H1 (cell line): ENCODE measurements around the gene ZC3H12C. TPM values are rescaled to one million over a fixed set of nuclear protein-coding genes. Genes with fewer than 3 reads are reported as not detected.

ENCODE experiments used
- CTCF ChIA-PET: fragments of 300-600 bp; sonication (Branson Sonifier 250); formaldehyde crosslinking; loops from one replicate; lab custom pipeline; 2021; ENCODE audit not compliant: partially characterized antibody; lab: Charles Lee
- POLR2A ChIA-PET: fragments of 300-600 bp; sonication (Branson Sonifier 250); formaldehyde crosslinking; loops from one replicate; lab custom pipeline; 2021; ENCODE audit warnings: inconsistent platforms; ENCODE audit not compliant: partially characterized antibody; lab: Charles Lee
- DNase-seq, 2 experiments: peaks; one replicate each; pipeline versions ENCODE4 v3.0.0 to v3.0.0-alpha.2; 2010 to 2022; ENCODE audit warnings: low spot score in 2 of 2, low read depth in 1 of 2, mixed read lengths in 1 of 2
- FAIRE-seq: peaks from 2 replicates; lab custom pipeline; 2011; peaks lifted over from hg19 to GRCh38; lab: Jason Lieb, UNC
- H2AFZ ChIP-seq: 2 replicates; pipeline ENCODE4 v1.8.1; 2012; ENCODE audit warnings: low read length, inconsistent platforms
- H2AK5ac ChIP-seq: 2 replicates; pipeline ENCODE4 v1.6.1; 2013; ENCODE audit warnings: low read depth, low read length
- H2BK120ac ChIP-seq: replicated peaks from 2 replicates; pipeline ENCODE3; 2013; ENCODE audit warnings: low read depth, low read length, inconsistent platforms
- H2BK12ac ChIP-seq: 2 replicates; pipeline ENCODE4 v1.6.1; 2013; ENCODE audit warnings: low read depth, low read length
- H2BK15ac ChIP-seq: 2 replicates; pipeline ENCODE4 v1.6.1; 2013; ENCODE audit warnings: low read length
- H2BK20ac ChIP-seq: 2 replicates; pipeline ENCODE4 v1.6.1; 2013; ENCODE audit warnings: low read length
- H2BK5ac ChIP-seq: 2 replicates; pipeline ENCODE4 v1.6.1; 2013; ENCODE audit warnings: low read depth, low read length
- H3K14ac ChIP-seq: 2 replicates; pipeline ENCODE4 v1.6.1; 2013; ENCODE audit warnings: inconsistent platforms; ENCODE audit not compliant: insufficient read length
- H3K18ac ChIP-seq: 2 replicates; pipeline ENCODE4 v1.6.1; 2013; ENCODE audit warnings: low read length; ENCODE audit errors: extremely low read depth
- H3K23ac ChIP-seq: 2 replicates; pipeline ENCODE4 v1.6.1; 2013; ENCODE audit warnings: inconsistent platforms; ENCODE audit not compliant: insufficient read length
- H3K23me2 ChIP-seq: 2 replicates; pipeline ENCODE4 v1.6.1; 2013; ENCODE audit warnings: low read depth, low read length
- H3K27ac ChIP-seq: 2 replicates; pipeline ENCODE4 v1.6.1; 2011; ENCODE audit warnings: low read depth, low read length, inconsistent platforms
- H3K27me3 ChIP-seq, 4 experiments: replicated peaks in 1 of 4; 1 replicate in 1 of 4; 2 replicates in 3 of 4; pipeline versions ENCODE4 v1.6.1 to v1.8.1; 2011 to 2013; ENCODE audit warnings: low read length in 3 of 4, mild to moderate bottlenecking in 3 of 4, inconsistent platforms in 2 of 4, mixed read lengths in 2 of 4, moderate library complexity in 1 of 4; ENCODE audit not compliant: control insufficient read depth in 3 of 4, insufficient read depth in 3 of 4; ENCODE audit errors: extremely low read depth in 1 of 4
- H3K36me3 ChIP-seq, 4 experiments: 2 replicates each; pipeline versions ENCODE4 v1.6.1 to v1.8.1; 2011 to 2013; ENCODE audit warnings: mild to moderate bottlenecking in 4 of 4, low read length in 3 of 4, moderate library complexity in 2 of 4, control low read depth in 1 of 4, inconsistent platforms in 1 of 4; ENCODE audit not compliant: insufficient read depth in 4 of 4, control insufficient read depth in 2 of 4
- H3K4ac ChIP-seq: replicated peaks from 2 replicates; pipeline ENCODE3; 2013; ENCODE audit warnings: low read length, low read depth, mixed read lengths, inconsistent platforms; ENCODE audit not compliant: insufficient read length
- H3K4me1 ChIP-seq, 4 experiments: replicated peaks in 1 of 4; 1 replicate in 1 of 4; 2 replicates in 3 of 4; pipeline versions ENCODE4 v1.6.1 to v1.8.1; 2011 to 2013; ENCODE audit warnings: low read length in 3 of 4, inconsistent platforms in 2 of 4, mixed read lengths in 1 of 4; ENCODE audit not compliant: insufficient read depth in 4 of 4, control insufficient read depth in 3 of 4
- H3K4me2 ChIP-seq, 2 experiments: 2 replicates each; pipeline versions ENCODE4 v1.6.1 to v1.8.1; 2011 to 2013; ENCODE audit warnings: low read depth in 2 of 2, low read length in 2 of 2, control low read depth in 1 of 2, inconsistent platforms in 1 of 2, mild to moderate bottlenecking in 1 of 2; ENCODE audit not compliant: insufficient read depth in 1 of 2
- H3K4me3 ChIP-seq, 4 experiments: fragments of 200-600, 300-600 bp in 1 of 4; sonication (generic), shearing (Covaris generic), sonication (Bioruptor Twin) in 1 of 4; 2 replicates each; pipeline versions ENCODE4 v1.5.1 to v1.8.1; 2011 to 2016; ENCODE audit warnings: low read length in 4 of 4, low read depth in 3 of 4, control low read depth in 2 of 4, inconsistent platforms in 2 of 4, mild to moderate bottlenecking in 2 of 4, mixed read lengths in 1 of 4, moderate library complexity in 1 of 4; ENCODE audit not compliant: insufficient read depth in 2 of 4; ENCODE audit errors: extremely low read depth in 1 of 4
- H3K56ac ChIP-seq: replicated peaks from 2 replicates; pipeline ENCODE3; 2013; ENCODE audit warnings: low read depth, mild to moderate bottlenecking, mixed read lengths, low read length, inconsistent platforms; ENCODE audit not compliant: insufficient read length
- H3K79me1 ChIP-seq: 2 replicates; pipeline ENCODE4 v1.6.1; 2013; ENCODE audit warnings: low read depth, low read length, control low read depth
- H3K79me2 ChIP-seq, 2 experiments: 2 replicates each; pipeline versions ENCODE4 v1.6.1 to v1.8.1; 2012 to 2013; ENCODE audit warnings: low read length in 2 of 2, mild to moderate bottlenecking in 2 of 2, inconsistent platforms in 1 of 2; ENCODE audit not compliant: insufficient read depth in 2 of 2, control insufficient read depth in 1 of 2
- H3K9ac ChIP-seq, 4 experiments: replicated peaks in 1 of 4; 1 replicate in 1 of 4; 2 replicates in 3 of 4; pipeline versions ENCODE4 v1.6.1 to v1.8.1; 2011 to 2013; ENCODE audit warnings: low read depth in 3 of 4, low read length in 3 of 4, control low read depth in 2 of 4, mild to moderate bottlenecking in 2 of 4, moderate library complexity in 2 of 4, inconsistent platforms in 1 of 4; ENCODE audit errors: extremely low read depth in 1 of 4
- H3K9me3 ChIP-seq, 2 experiments: 2 replicates each; pipeline versions ENCODE4 v1.6.1 to v1.8.1; 2012 to 2013; ENCODE audit warnings: mild to moderate bottlenecking in 2 of 2, moderate library complexity in 2 of 2, control low read depth in 1 of 2, inconsistent platforms in 1 of 2, low read depth in 1 of 2, low read length in 1 of 2, mixed read lengths in 1 of 2; ENCODE audit not compliant: insufficient read depth in 2 of 2
- H4K20me1 ChIP-seq, 2 experiments: replicated peaks in 1 of 2; 2 replicates each; pipeline versions ENCODE3 to v1.8.1; 2011 to 2013; ENCODE audit warnings: inconsistent platforms in 2 of 2, low read length in 2 of 2, mild to moderate bottlenecking in 1 of 2; ENCODE audit not compliant: insufficient read depth in 2 of 2, control insufficient read depth in 1 of 2
- H4K5ac ChIP-seq: 2 replicates; pipeline ENCODE4 v1.6.1; 2013; ENCODE audit warnings: low read length, low read depth, mixed read lengths, inconsistent platforms; ENCODE audit not compliant: insufficient read length
- H4K8ac ChIP-seq: 2 replicates; pipeline ENCODE4 v1.8.0; 2013; ENCODE audit warnings: mild to moderate bottlenecking, moderate library complexity, low read length, inconsistent platforms; ENCODE audit not compliant: insufficient read depth; ENCODE audit errors: extremely low read depth
- H4K91ac ChIP-seq: replicated peaks from 2 replicates; pipeline ENCODE3; 2013; ENCODE audit warnings: low read length, mixed read lengths, inconsistent platforms; ENCODE audit not compliant: insufficient read length
- POLR2AphosphoS5 ChIP-seq: IDR thresholded peaks from 2 replicates; pipeline ENCODE4 v1.6.1; 2011; ENCODE audit warnings: low read depth, low read length
- TEAD4 ChIP-seq: IDR thresholded peaks from 2 replicates; pipeline ENCODE4 v1.6.1; 2012; ENCODE audit warnings: low read depth, low read length, inconsistent platforms, mixed read lengths
- WGBS, 2 experiments: shearing (Covaris generic) in 1 of 2; methylation state at CpG; one replicate each; pipeline versions ENCODE4 v1.1.6 to v1.1.7; 2013 to 2015; ENCODE audit warnings: low lambda C conversion rate in 2 of 2, mixed read lengths in 2 of 2, inconsistent platforms in 1 of 2, low coverage in 1 of 2, missing lambda C conversion rate in 1 of 2; ENCODE audit not compliant: insufficient replicate concordance in 2 of 2, insufficient coverage in 1 of 2, insufficient read length in 1 of 2; ENCODE audit errors: extremely low coverage in 1 of 2, missing lambda C conversion rate in 1 of 2; 5-methylcytosine and 5-hydroxymethylcytosine counted together
- polyA plus RNA-seq, 7 experiments: library from polyadenylated mRNA; depleted of rRNA in 3 of 7; stranded (reverse) in 5 of 7; unstranded in 2 of 7; fragments of >200 nt in 5 of 7; fragments of 200-250 nt in 2 of 7; gene quantifications; 1 replicate in 5 of 7; 2 replicates in 1 of 7; 4 replicates in 1 of 7; pipeline versions ENCODE4 v1.2.1 to v1.2.3, GENCODE V29; 2011 to 2013; ENCODE audit warnings: missing spikeins in 2 of 7, mixed read lengths in 2 of 7
- total RNA-seq: library from RNA; stranded (reverse); fragmentation: NEBNext Ultra II Directional; extraction: Animal tissue kit (Norgen Biotek cat#: 25700); gene quantifications from 2 replicates; pipeline ENCODE4 v1.2.1, GENCODE V29; 2021

Gene ZC3H12C
- total and polyA plus RNA-seq, 2 of the 8 experiments (the other 6 are each of a cell fraction or from before 2014, with no cell fraction given) = 2.0 to 2.7 TPM

- H4K20me1 ChIP-seq = no peaks in the 10 kb centered on the region
- CTCF ChIA-PET = no interaction called here
- TF ChIP-seq TEAD4 (no peak), POLR2AphosphoS5 (no peak)
- no peak overlapping the region for H2BK120ac ChIP-seq
- no peak for FAIRE-seq
- H2BK5ac ChIP-seq = no peak overlapping the region
- H3K23ac ChIP-seq = no peak overlapping the region
- 88% methylated on average over 9 of the region's 9 CpGs; no CpG with 5 or more reads in 1 of the 2 experiments for WGBS, 2 experiments
- no peaks in the 10 kb centered on the region for H3K27me3 ChIP-seq
- no peak overlapping the region for H4K8ac ChIP-seq
- H4K5ac ChIP-seq = no peak overlapping the region
- no peaks in the 10 kb centered on the region for H3K79me2 ChIP-seq
- H2AFZ ChIP-seq = no peak overlapping the region
- H3K4me1 ChIP-seq = no peaks in the 10 kb centered on the region
- no peak overlapping the region for H2BK20ac ChIP-seq
- no peak overlapping the region for H2BK12ac ChIP-seq
- no peaks in the 10 kb centered on the region for H3K23me2 ChIP-seq
- no peak overlapping the region for H3K4me2 ChIP-seq
- no peak overlapping the region for H3K14ac ChIP-seq
- no peak overlapping the region for H3K18ac ChIP-seq
- no peak overlapping the region for H3K4ac ChIP-seq
- no peak overlapping the region for H3K56ac ChIP-seq
- H3K4me3 ChIP-seq = no peak overlapping the region
- H3K9me3 ChIP-seq = peaks cover 0 to under 1% of the 10 kb centered on the region in 2 experiments; a peak in 1 of 4 replicates
- POLR2A ChIA-PET = no interaction called here
- no peak overlapping the region for H2BK15ac ChIP-seq
- DNase-seq = no peak
- no peak overlapping the region for H2AK5ac ChIP-seq
- H4K91ac ChIP-seq = no peak overlapping the region
- no peak overlapping the region for H3K27ac ChIP-seq
- no peaks in the 10 kb centered on the region for H3K79me1 ChIP-seq
- H3K9ac ChIP-seq = no peak overlapping the region
- no peaks in the 10 kb centered on the region for H3K36me3 ChIP-seq
Measured at GRCh38 chr11:110044226-110044968, 48.8 kb upstream of the ZC3H12C start.
